GM21737 (cell line): ENCODE measurements around the gene LBP.
"Not testable (repeated sequence)": the region's sequence is repeated elsewhere in the genome, so short reads cannot be mapped to it uniquely, and the experiment has no call there.

Experiments
- ATAC-seq: cut with Tn5 transposase; IDR thresholded peaks from one replicate; pipeline ENCODE4 v1.9.1; 2021; ENCODE audit warnings: mild to moderate bottlenecking, moderate library complexity; ENCODE audit not compliant: unreplicated experiment

Gene LBP

DNA sequence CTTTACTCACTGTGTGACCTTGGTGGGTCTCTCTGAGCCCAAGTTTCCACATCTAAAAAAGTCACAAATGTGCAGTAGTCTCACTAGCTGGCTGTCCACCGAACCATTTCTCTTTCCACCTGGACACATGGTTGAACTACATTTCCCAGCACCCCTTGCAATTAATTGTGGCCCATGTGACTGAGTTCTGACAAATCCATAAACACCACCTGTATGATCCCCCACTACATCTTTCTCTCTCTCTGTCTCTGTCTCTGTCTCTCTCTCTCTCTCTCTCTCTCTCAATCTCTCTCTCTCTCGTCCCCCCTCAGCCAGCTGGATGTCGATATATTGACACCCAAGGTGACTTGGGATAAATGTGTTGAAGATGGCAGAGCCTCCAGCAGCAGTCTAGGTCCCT is 46.1 kb downstream of the LBP start:
- no peak for ATAC-seq

GRCh38 chr20:38393259-38393658 is 47.0 kb downstream of the LBP start:
- ATAC-seq = no peak

- ATAC-seq = no peak
These were observed 48.9 kb downstream of the LBP start for GRCh38 chr20:38395165-38395564.

DNA sequence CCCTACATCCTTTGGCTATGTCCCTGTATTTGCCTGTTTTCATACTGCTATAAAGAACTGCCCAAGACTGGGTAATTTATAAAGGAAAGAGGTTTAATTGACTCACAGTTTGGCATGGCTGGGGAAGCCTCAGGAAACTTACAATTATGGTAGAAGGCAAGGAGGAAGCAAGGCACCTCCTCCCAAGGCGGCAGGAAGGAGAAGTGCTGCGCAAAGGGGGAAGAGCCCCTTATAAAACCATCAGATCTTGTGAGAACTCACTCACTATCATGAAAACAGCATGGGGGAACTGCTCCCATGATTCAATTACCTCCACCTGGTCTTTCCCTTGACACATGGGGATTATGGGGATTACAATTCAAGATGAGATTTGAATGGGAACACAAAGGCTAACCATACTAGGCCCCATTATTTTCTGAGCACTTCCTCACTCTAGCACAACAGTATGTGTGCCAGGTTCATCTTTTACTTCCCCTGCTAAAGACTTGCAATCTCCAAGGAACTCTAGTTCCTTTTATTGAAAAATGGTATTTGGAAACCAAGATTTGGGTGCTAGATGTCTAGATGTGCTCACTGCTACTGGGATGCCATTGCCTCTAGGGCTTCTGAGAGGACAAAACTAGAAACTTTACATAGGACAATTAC is 49.6 kb downstream of the LBP start:
- not testable (repeated sequence) for ATAC-seq

DNA sequence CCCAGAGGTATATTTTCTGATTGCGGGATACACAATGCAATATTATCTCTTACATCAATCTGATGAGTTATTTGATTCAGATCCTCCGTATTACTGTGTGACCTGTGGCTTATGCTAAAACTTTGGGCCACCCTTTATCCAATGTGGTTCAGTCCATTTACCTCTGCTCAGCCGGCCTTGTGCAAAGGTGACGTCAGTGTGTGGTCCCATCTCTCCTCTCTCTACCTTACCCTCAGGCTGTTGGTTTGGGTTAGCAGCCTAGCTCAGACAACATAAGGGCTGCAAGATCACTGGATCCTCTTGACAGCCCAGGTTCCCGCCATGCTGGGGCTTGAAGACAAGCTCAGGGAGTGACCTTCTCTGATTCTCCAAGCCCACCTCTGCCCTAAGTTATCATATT is 55.8 kb downstream of the LBP start:
- no peak for ATAC-seq

- no peak for ATAC-seq
These were observed 56.5 kb downstream of the LBP start for GRCh38 chr20:38402816-38403215.

DNA sequence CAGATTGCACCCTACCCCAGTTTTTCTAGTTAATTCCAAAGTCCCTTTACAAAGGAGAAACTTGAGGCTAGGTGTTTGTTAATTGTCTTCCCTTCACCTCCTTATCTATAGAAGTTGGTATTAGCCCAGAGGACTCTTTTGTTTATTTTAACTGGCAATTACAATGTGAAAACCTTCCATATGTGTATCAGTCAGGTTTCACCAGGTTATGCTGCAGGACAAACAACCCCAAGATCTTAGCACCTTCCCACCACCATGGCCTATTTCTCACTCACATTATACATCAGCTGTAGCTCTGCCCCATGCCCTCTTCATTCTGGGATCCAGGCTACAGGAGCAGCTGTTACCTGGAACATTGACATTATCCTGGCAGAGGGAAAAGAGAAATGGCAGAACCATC is 57.7 kb downstream of the LBP start:
- no peak for ATAC-seq

DNA sequence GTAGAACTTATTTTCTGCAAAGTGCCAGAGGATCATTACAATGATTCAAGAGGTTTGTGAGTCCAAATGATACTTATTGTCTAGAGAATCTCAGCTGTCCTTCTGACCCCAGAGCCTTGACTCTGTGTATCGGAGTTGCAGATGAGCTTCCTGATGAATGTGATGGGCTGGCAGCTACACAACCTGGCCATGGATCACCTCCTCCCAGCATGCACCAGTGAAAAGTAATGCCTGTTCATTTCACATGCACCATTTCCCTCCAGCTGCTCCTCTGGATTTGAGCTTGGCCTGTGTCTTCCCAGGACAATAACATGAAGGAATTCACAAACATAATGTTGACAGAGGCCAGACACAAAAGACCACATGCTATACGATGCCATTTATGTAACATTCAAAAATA is 58.9 kb downstream of the LBP start:
- ATAC-seq = no peak

GRCh38 chr20:38406476-38406875 is 60.2 kb downstream of the LBP start:
- no peak for ATAC-seq

DNA sequence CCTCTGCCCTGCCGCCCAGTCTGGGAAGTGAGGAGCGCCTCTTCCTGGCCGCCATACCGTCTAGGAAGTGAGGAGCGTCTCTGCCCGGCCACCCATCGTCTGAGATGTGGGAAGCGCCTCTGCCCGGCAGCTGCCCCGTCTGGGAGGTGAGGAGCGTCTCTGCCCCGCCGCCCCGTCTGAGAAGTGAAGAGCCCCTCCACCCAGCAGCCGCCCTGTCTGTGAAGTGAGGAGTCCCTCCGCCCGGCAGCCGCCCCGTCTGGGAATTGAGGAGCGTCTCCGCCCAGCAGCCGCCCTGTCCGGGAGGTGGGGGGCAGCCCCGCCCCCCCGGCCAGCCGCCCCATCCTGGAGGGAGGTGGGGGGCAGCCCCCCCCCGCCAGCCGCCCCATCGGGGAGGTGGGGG is 61.0 kb downstream of the LBP start:
- no peak for ATAC-seq

DNA sequence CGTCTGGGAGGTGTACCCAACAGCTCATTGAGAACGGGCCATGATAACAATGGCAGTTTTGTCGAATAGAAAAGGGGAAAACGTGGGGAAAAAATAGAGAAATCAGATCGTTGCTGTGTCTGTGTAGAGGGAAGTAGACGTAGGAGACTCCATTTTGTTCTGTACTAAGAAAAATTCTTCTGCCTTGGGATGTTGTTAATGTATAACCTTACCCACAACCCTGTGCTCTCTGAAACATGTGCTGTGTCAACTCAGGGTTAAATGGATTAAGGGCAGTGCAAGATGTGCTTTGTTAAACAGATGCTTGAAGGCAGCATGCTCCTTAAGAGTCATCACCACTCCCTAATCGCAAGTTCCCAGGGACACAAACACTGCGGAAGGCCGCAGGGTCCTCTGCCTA is 61.5 kb downstream of the LBP start:
- not testable (repeated sequence) for ATAC-seq

GRCh38 chr20:38412877-38413577 is 66.7 kb downstream of the LBP start:
- ATAC-seq = no peak

DNA sequence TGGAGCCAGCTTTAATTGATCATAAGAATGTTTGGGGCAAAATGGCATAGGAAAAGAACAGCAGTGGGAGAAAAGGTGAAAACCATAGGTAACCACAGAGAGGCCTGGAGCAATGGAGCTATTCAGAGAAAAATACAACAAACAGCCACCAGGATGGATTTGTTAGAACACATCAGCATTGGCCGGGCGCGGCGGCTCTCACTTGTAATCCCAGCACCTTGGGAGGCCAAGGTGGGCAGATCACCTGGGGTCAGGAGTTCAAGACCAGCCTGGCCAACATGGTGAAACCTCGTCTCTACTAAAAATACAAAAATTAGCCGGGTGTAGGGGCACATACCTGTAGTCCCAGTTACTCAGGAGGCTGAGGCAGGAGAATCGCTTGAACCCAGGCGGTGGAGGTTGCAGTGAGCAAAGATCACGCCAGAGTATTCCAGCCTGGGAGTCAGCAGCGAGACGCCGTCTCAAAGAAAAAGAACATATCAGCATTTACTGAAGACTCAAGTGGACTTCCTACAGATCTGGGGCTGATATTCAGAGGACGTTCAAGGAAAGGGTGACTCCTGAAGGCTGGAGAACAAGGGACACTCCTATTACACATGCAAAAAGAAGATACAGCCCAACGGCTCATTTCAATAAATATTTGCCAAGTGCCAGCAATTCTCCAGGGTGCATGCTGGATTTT is 68.6 kb downstream of the LBP start:
- no peak for ATAC-seq

- ATAC-seq = no peak
These were observed 72.4 kb downstream of the LBP start for GRCh38 chr20:38418509-38419204.

GRCh38 chr20:38420388-38421085 is 74.3 kb downstream of the LBP start:
- ATAC-seq = no peak

DNA sequence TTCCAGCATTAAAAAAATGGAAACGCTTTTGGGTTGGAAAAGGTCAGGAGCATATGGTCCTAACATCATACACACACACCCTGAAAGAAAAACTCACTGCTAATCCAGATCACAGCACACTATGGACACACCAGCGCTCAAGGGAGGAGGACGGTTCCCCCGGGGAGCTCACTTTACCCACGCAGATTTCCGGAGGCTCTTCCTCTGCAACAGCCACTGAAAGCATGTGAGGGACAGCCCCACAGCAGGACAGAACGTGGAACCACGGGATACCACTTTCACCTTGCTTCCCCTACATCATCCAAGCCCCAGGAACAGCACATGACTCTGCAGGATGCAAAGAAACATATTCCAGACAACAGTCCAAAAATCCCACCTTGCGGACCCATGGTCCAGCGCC is 75.6 kb downstream of the LBP start:
- no peak for ATAC-seq

DNA sequence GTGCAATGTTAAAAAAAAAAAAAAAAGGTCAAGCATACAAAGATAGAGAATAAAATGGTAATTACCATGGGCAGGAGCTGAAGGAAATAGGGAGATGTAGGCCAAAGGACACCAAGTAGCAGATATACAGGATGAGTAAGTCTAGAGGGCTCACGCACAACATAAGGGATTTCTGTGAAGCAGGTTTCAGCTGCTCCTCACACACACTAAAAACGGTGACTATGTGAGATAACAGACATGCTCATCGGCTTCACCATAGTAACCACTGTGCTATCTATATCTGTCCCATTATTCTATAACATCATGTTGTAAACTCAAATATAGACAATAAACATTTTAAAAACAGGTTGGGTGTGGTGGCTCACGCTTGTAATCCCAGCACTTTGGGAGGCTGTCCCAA is 77.3 kb downstream of the LBP start:
- ATAC-seq = no peak

- ATAC-seq = no peak
These were observed 78.1 kb downstream of the LBP start for GRCh38 chr20:38424401-38424800.

DNA sequence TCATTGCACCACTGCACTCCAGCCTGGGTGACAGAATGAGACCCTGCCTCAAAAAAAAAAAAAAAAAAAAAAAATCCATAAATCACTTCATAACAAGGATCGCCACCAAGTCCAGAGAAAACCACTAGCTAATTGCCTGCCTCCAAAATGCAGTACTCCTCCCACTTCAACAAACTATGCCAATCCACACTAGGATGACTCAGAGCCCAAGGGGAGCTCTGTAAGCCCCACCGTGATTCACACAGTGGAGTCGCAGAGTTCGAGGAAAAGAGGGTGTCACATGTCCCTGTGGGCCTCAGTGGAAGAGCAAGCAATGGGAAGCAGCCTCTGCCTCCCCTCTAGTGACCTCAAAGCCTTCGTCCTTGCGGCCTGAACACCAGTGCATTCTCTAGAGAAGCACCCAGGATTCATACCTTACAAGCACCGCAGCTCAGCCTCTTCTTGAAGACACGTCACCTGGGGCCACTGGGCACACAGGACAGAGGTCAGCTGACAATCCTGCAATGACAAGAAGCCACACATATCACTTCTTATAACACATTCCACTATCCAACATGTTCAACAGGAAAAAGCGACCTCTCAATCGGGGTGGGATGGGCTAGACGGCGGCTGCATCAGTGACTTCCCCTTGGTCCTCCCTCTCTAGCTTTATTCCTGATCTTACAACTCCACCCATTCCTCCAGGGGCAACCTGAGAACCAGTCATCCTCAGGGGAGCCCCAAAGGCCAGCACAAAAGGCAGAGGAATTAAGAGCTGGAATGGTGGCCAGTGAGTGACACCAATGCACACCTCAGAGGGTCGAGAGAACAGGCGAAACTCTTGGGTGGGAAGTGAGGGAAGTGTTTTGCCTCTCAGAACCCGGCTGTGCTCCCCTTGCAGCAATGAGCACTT is 80.0 kb downstream of the LBP start:
- no peak for ATAC-seq
